Spleen (tissue), 11 donors: Measurements from ENCODE around the gene BBLN. TPM values are rescaled to one million over a fixed set of nuclear protein-coding genes. Genes with fewer than 3 reads are reported as not detected.

Experiments
- DNase-seq: peaks from one replicate; pipeline ENCODE4 v3.0.0-alpha.2; 2020
- H3K27ac ChIP-seq, 8 donors: fragments of 200-600 bp; sonication (generic) in 7 of 8; 1 replicate in 4 of 8; 2 replicates in 4 of 8; pipeline versions ENCODE4 v1.5.0 to v1.8.0; 2016 to 2021; ENCODE audit warnings: inconsistent platforms in 4 of 8, mild to moderate bottlenecking in 4 of 8, moderate library complexity in 1 of 8
- H3K27me3 ChIP-seq, 7 donors: fragments of 200-600 bp; sonication (generic) in 6 of 7; replicated peaks in 1 of 7; 1 replicate in 4 of 7; 2 replicates in 3 of 7; pipeline versions ENCODE4 v1.5.0 to v1.8.0; 2016 to 2021; ENCODE audit warnings: inconsistent platforms in 3 of 7, mild to moderate bottlenecking in 1 of 7
- H3K36me3 ChIP-seq, 6 donors: fragments of 200-600 bp; sonication (generic) in 5 of 6; 1 replicate in 4 of 6; 2 replicates in 2 of 6; pipeline versions ENCODE4 v1.5.0 to v1.8.0; 2016 to 2021; ENCODE audit warnings: inconsistent platforms in 2 of 6
- H3K4me1 ChIP-seq, 6 donors: fragments of 200-600 bp; sonication (generic) in 5 of 6; 1 replicate in 3 of 6; 2 replicates in 3 of 6; pipeline versions ENCODE4 v1.5.0 to v1.8.0; 2016 to 2021; ENCODE audit warnings: inconsistent platforms in 3 of 6
- H3K4me3 ChIP-seq, 8 donors: fragments of 200-600 bp; sonication (generic) in 7 of 8; 1 replicate in 4 of 8; 2 replicates in 4 of 8; pipeline versions ENCODE4 v1.5.0 to v1.8.0; 2016 to 2021; ENCODE audit warnings: inconsistent platforms in 4 of 8, mild to moderate bottlenecking in 4 of 8, moderate library complexity in 2 of 8
- H3K9me3 ChIP-seq, 8 donors: fragments of 200-600 bp; sonication (generic) in 7 of 8; 1 replicate in 4 of 8; 2 replicates in 4 of 8; pipeline versions ENCODE4 v1.5.0 to v1.8.0; 2016 to 2021; ENCODE audit warnings: inconsistent platforms in 4 of 8
- POLR2A ChIP-seq, 3 donors: fragments of 450-650 bp; IDR thresholded peaks; one replicate each; pipeline ENCODE4 v1.5.1; 2017; ENCODE audit warnings: antibody characterized with exemption in 3 of 3, mild to moderate bottlenecking in 1 of 3
- POLR2AphosphoS5 ChIP-seq, 3 donors: sonication (generic); formaldehyde crosslinking; IDR thresholded peaks; one replicate each; pipeline ENCODE4 v1.5.1; 2017; ENCODE audit warnings: antibody characterized with exemption in 3 of 3
- WGBS, 5 donors: extraction: QIAGEN DNeasy Blood & Tissue Kit in 3 of 5; methylation state at CpG; one replicate each; pipeline versions ENCODE4 v1.1.5 to v1.1.7; 2013 to 2018; 5-methylcytosine and 5-hydroxymethylcytosine counted together
- intact Hi-C: fragments of 100-400 bp; cut with DNase I; formaldehyde crosslinking; loops from one replicate; pipeline ENCODE4 v1.15.0; 2023; ENCODE audit warnings: low total_unique reads
- polyA plus RNA-seq, 3 donors: library from polyadenylated mRNA; stranded (reverse); fragments of 200-250 nt; gene quantifications; one replicate each; pipeline ENCODE4 v1.2.1, GENCODE V29; 2013
- total RNA-seq, 7 donors: library from RNA; depleted of rRNA in 3 of 7; stranded (reverse); fragments of >200 nt in 3 of 7; fragmentation: NEBNext Ultra II Directional in 4 of 7; extraction: Animal tissue kit (Norgen Biotek cat#: 25700) in 4 of 7; gene quantifications; one replicate each; pipeline versions ENCODE4 v1.1.0 to v1.2.1, GENCODE V29; 2016 to 2021
- TF ChIP-seq, protein P1 (sequence below), 11 experiments: fragments of 200-600 bp in 7 of 11; fragments of 450-650 bp in 4 of 11; sonication (generic) in 4 of 11; IDR thresholded peaks in 8 of 11; conservative IDR thresholded peaks in 3 of 11; 1 replicate in 7 of 11; 2 replicates in 4 of 11; pipeline versions ENCODE4 v1.4.0 to v1.8.0; 2016 to 2021; ENCODE audit warnings: antibody characterized with exemption in 11 of 11, inconsistent platforms in 4 of 11, mild to moderate bottlenecking in 1 of 11
- donor health status: healthy with polysubstance abuse.
- donor health status: DM: no; HTN: no; CAD: no; lungs with moderate emphysema.
- donor health status: DM: no; HTN: no; CAD: no.
- donor health status: Bipolar disorder and iron deficiency.
- donor health status: healthy.
- donor health status: DM: no; HTN: no; CAD: no.
- donor health status: DM: yes; HTN: yes; CAD: no.

The BBLN gene
- total and polyA plus RNA-seq, 10 donors = 43.5 to 220 (median 165) TPM

DNA sequence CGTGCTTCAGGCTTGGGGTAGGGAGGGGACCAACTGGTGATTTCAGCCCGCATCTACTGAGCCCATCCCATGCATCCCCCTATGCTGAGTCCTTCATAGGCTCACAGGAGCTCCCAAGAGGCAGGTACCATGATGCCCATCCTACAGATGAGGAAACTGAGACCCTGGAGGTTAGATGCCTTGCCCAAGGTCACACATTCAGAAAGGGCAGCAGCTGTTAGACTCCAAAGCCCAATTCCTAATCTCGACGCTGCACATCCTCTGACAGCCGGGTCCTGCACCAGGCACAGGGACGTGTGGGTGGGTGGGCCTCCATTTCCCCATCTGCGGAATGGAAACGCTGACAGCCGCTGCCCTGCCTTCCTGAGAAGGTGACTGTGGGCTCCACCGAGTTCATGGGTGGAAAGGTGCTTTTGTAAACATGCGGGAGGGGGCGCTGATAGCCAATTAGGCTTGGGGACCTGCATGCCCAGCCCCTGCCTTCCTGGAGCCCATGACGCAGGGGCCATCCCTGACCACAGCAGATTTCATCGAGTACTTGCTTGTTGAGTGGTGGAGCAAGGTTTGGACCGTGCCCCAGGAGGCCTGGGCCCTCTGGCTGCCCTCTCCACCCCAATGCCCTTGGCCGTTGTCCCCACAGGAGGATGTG is 45.4 kb downstream of the BBLN start:
- no peaks in the 10 kb centered on the region for H3K9me3 ChIP-seq
- 80 to 86% (median 81%) methylated on average over 3 to 16 of the region's 16 CpGs for WGBS, 5 donors
- no peak overlapping the region for H3K4me3 ChIP-seq
- H3K27me3 ChIP-seq = peaks cover 0 to 45% (median 24%) of the 10 kb centered on the region in 7 donors
- no peaks in the 10 kb centered on the region for H3K36me3 ChIP-seq
- H3K4me1 ChIP-seq = peaks cover 6 to 22% (median 18%) of the 10 kb centered on the region in 6 donors
- no peak for DNase-seq
- H3K27ac ChIP-seq = no peak overlapping the region
- TF ChIP-seq POLR2AphosphoS5 (IDR thresholded peaks at IDR 0.05) (no peak), POLR2A (IDR thresholded peaks at IDR 0.05) (no peak)
- TF ChIP-seq, protein P1, sequence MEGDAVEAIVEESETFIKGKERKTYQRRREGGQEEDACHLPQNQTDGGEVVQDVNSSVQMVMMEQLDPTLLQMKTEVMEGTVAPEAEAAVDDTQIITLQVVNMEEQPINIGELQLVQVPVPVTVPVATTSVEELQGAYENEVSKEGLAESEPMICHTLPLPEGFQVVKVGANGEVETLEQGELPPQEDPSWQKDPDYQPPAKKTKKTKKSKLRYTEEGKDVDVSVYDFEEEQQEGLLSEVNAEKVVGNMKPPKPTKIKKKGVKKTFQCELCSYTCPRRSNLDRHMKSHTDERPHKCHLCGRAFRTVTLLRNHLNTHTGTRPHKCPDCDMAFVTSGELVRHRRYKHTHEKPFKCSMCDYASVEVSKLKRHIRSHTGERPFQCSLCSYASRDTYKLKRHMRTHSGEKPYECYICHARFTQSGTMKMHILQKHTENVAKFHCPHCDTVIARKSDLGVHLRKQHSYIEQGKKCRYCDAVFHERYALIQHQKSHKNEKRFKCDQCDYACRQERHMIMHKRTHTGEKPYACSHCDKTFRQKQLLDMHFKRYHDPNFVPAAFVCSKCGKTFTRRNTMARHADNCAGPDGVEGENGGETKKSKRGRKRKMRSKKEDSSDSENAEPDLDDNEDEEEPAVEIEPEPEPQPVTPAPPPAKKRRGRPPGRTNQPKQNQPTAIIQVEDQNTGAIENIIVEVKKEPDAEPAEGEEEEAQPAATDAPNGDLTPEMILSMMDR (IDR thresholded peaks at IDR 0.05 in 8 of 11, conservative IDR thresholded peaks at IDR 0.05 in 3 of 11) = no peak
- intact Hi-C loops = no loop called here

- TF ChIP-seq POLR2AphosphoS5 (IDR thresholded peaks at IDR 0.05) = no peak
- TF ChIP-seq, protein P1 (IDR thresholded peaks at IDR 0.05 in 8 of 11, conservative IDR thresholded peaks at IDR 0.05 in 3 of 11) = no peak
- TF ChIP-seq POLR2A (IDR thresholded peaks at IDR 0.05) = no peak
- WGBS, 5 donors = 75 to 94% (median 87%) methylated on average over 3 of the region's 3 CpGs
- H3K9me3 ChIP-seq = no peaks in the 10 kb centered on the region
- peaks cover 0 to 45% (median 24%) of the 10 kb centered on the region in 7 donors for H3K27me3 ChIP-seq
- no peak overlapping the region for H3K4me3 ChIP-seq
- no peaks in the 10 kb centered on the region for H3K36me3 ChIP-seq
- H3K27ac ChIP-seq = no peak overlapping the region
- intact Hi-C loops = no loop called here
- DNase-seq = no peak
- H3K4me1 ChIP-seq = peaks cover 6 to 22% (median 18%) of the 10 kb centered on the region in 6 donors
Measured at GRCh38 chr9:128206484-128206883, 46.4 kb downstream of the BBLN start.

DNA sequence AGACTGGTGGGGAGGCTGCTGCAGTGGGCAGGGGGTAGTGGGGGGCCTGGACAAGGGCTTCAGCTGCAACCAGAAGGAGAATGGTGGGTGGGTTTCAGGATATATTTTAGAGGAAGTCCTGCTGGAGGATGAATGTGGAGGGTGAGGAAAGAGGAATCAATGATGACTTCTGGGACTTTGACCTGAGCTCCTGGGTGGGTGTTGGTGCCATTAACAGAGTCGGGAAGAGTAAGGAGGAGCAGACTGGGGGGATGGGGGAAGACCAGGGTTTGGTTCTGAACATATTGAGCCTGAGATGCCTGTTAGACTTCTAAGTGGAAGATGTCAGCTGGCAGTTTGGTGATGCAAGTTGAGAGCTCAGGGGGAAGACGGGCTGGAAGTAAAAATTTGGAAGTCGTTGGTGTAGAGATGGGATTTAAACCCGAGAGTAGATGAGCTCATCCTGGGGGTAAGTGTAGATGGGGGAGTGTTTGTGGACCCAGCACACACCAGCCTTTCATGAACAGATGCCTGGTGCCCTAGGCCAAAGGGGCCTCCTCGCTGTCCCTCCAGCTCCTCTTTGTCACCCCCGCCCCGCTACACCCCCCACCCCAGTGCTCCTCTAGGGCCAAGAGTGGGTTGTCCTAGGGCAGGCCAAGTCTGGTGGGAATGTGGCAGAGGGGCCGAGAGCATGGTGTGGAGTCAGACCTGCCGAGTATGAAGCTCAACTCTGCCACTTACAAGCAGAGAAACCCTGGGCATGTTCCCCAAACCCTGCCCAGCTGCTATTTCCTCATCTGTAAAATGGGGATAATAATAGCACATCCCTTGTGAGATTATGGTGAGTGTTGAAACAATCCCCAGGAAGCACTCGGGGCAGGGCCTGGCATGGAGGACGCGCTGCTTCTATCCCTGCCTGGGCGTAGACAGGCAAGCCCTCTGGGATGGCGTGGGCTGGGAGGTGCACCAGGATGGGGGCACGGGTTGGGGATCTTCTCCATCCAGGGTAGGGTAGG is 47.1 kb downstream of the BBLN start:
- H3K27ac ChIP-seq = no peak overlapping the region
- H3K27me3 ChIP-seq = peaks cover 0 to 52% (median 24%) of the 10 kb centered on the region in 7 donors
- H3K4me3 ChIP-seq = no peak overlapping the region
- H3K36me3 ChIP-seq = no peaks in the 10 kb centered on the region
- H3K9me3 ChIP-seq = no peaks in the 10 kb centered on the region
- intact Hi-C loops = no loop called here
- no peak for TF ChIP-seq POLR2AphosphoS5 (IDR thresholded peaks at IDR 0.05)
- TF ChIP-seq, protein P1 (IDR thresholded peaks at IDR 0.05 in 8 of 11, conservative IDR thresholded peaks at IDR 0.05 in 3 of 11) = no peak
- TF ChIP-seq POLR2A (IDR thresholded peaks at IDR 0.05) = no peak
- peaks cover 6 to 22% (median 18%) of the 10 kb centered on the region in 6 donors for H3K4me1 ChIP-seq
- WGBS, 5 donors = 70 to 92% (median 77%) methylated on average over 14 to 15 of the region's 15 CpGs
- DNase-seq = no peak

DNA sequence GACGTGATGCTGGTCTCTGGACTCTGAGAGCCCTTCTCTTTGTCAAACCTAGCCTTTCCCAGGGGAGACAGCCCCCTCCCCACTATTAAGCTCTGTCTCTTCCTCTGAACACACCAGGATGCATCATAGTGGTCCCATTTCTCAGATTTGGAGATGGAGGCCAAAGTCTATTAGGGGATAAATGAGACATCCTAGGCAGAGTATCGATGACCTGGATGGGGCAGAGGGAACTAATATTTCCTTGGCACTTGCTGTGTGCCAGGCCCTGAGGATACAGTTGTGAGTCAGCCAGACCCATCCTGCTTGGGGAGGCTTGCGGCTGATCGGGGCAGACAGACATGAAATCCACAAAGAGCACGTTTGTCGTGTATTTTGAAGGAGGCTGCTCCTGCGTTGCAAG is 48.3 kb downstream of the BBLN start:
- intact Hi-C loops = no loop called here
- Histone ChIP-seq H3K4me1 (peaks cover 6 to 12% (median 11%) of the 10 kb centered on the region in 6 donors), H3K36me3 (no peaks in the 10 kb centered on the region), H3K27ac (no peak overlapping the region), H3K9me3 (no peaks in the 10 kb centered on the region), H3K27me3 (peaks cover 0 to 52% (median 23%) of the 10 kb centered on the region in 7 donors), H3K4me3 (no peak overlapping the region)
- WGBS, 5 donors = 86 to 98% (median 87%) methylated on average over 7 of the region's 7 CpGs
- no peak for DNase-seq
- TF ChIP-seq POLR2AphosphoS5 (IDR thresholded peaks at IDR 0.05) = no peak
- no peak for TF ChIP-seq POLR2A (IDR thresholded peaks at IDR 0.05)
- TF ChIP-seq, protein P1 (IDR thresholded peaks at IDR 0.05 in 8 of 11, conservative IDR thresholded peaks at IDR 0.05 in 3 of 11) = no peak
